ENCODE data around the gene TMEM132D. TPM values are rescaled to one million over a fixed set of nuclear protein-coding genes. Genes with fewer than 3 reads are reported as not detected.

Gene TMEM132D
- total RNA-seq, 2 experiments from 2014 or later = not detected

- Histone ChIP-seq H3K9me3 (ENCODE audit: low read length) (no peaks in the 10 kb centered on the region), H4K20me1 (ENCODE audit: insufficient read depth, low read length) (no peaks in the 10 kb centered on the region), H3K36me3 (ENCODE audit: insufficient read depth, low read length) (no peaks in the 10 kb centered on the region), H3K4me1 (ENCODE audit: insufficient read depth, low read length, poor library complexity, severe bottlenecking) (no peaks in the 10 kb centered on the region), H2AFZ (ENCODE audit: low read length) (no peak overlapping the region), H3K79me2 (ENCODE audit: insufficient read depth, low read depth, low read length) (no peaks in the 10 kb centered on the region), H3K9me2 (ENCODE audit: insufficient read depth, low read length) (no peaks in the 10 kb centered on the region), H3K4me2 (ENCODE audit: low read length) (no peak overlapping the region), H3K27ac (ENCODE audit: low read depth, low read length, poor library complexity, severe bottlenecking) (no peak overlapping the region), H3K4me3 (ENCODE audit: low read depth, low read length, poor library complexity, severe bottlenecking) (no peak overlapping the region)
- no peak for TF ChIP-seq EZH2phosphoT487 (IDR thresholded peaks at IDR 0.05; ENCODE audit: borderline replicate concordance, low read depth, low read length)
- TF ChIP-seq CTCF (conservative IDR thresholded peaks at IDR 0.05; ENCODE audit: low read length) = no peak
- intact Hi-C loops (cut with micrococcal nuclease; ENCODE audit: unreplicated experiment) = no loop called here
- ChIA-PET CTCF (ENCODE audit: unreplicated experiment) (no interaction called here), POLR2A (no interaction called here)
- BruUV-seq (replicated peaks) = no TSS peak
- DNase-seq (ENCODE audit: low spot score) = no peak
Observed at GRCh38 chr12:129145381-129145780, 758.4 kb downstream of the TMEM132D start.

- DNase-seq (ENCODE audit: low spot score) = no peak
- H3K36me3 ChIP-seq (ENCODE audit: insufficient read depth, low read length) = no peaks in the 10 kb centered on the region
- no peak for TF ChIP-seq EZH2phosphoT487 (IDR thresholded peaks at IDR 0.05; ENCODE audit: borderline replicate concordance, low read depth, low read length)
- no peak overlapping the region for H3K27ac ChIP-seq (ENCODE audit: low read depth, low read length, poor library complexity, severe bottlenecking)
- intact Hi-C loops (cut with micrococcal nuclease; ENCODE audit: unreplicated experiment) = no loop called here
- no peak overlapping the region for H3K4me3 ChIP-seq (ENCODE audit: low read depth, low read length, poor library complexity, severe bottlenecking)
- no peaks in the 10 kb centered on the region for H3K4me1 ChIP-seq (ENCODE audit: insufficient read depth, low read length, poor library complexity, severe bottlenecking)
- no peaks in the 10 kb centered on the region for H3K79me2 ChIP-seq (ENCODE audit: insufficient read depth, low read depth, low read length)
- POLR2A ChIA-PET = no interaction called here
- BruUV-seq (replicated peaks) = no TSS peak
- no peaks in the 10 kb centered on the region for H3K9me2 ChIP-seq (ENCODE audit: insufficient read depth, low read length)
- H4K20me1 ChIP-seq (ENCODE audit: insufficient read depth, low read length) = no peaks in the 10 kb centered on the region
- no peak overlapping the region for H2AFZ ChIP-seq (ENCODE audit: low read length)
- H3K9me3 ChIP-seq (ENCODE audit: low read length) = no peaks in the 10 kb centered on the region
- CTCF ChIA-PET (ENCODE audit: unreplicated experiment) = no interaction called here
- H3K4me2 ChIP-seq (ENCODE audit: low read length) = no peak overlapping the region
Observed at GRCh38 chr12:129138776-129139175, 765.0 kb downstream of the TMEM132D start.

DNA sequence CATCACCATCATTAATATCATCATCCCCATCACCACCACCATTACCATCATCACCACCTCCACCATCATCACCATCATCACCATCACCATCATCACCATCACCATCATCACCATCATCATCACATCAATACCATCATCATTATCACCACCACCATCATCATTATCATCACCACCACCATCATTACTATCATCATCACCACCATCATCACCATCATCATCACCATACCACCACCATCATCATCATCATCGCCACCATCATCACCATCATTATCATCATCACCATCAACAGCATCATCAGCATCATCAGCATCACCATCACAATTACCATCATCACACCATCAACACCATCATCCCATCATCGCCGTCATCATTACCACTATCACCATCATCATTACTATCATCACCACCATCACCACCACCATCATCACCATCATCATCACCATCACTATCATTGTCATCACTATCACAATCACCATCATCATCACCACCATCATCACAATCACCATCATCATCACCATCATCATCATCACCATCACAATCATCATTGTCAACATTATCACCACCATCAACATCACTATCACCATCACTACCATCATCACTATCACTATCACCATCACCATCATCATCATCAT is 767.0 kb downstream of the TMEM132D start:
- intact Hi-C loops (cut with micrococcal nuclease; ENCODE audit: unreplicated experiment) = no loop called here
- DNase-seq (ENCODE audit: low spot score) = no peak
- Histone ChIP-seq H3K4me1 (ENCODE audit: insufficient read depth, low read length, poor library complexity, severe bottlenecking) (no peaks in the 10 kb centered on the region), H3K79me2 (ENCODE audit: insufficient read depth, low read depth, low read length) (no peaks in the 10 kb centered on the region), H3K9me2 (ENCODE audit: insufficient read depth, low read length) (no peaks in the 10 kb centered on the region), H3K4me3 (ENCODE audit: low read depth, low read length, poor library complexity, severe bottlenecking) (no peak overlapping the region), H3K9me3 (ENCODE audit: low read length) (no peaks in the 10 kb centered on the region), H3K4me2 (ENCODE audit: low read length) (no peak overlapping the region), H4K20me1 (ENCODE audit: insufficient read depth, low read length) (no peaks in the 10 kb centered on the region), H2AFZ (ENCODE audit: low read length) (no peak overlapping the region), H3K27ac (ENCODE audit: low read depth, low read length, poor library complexity, severe bottlenecking) (no peak overlapping the region), H3K36me3 (ENCODE audit: insufficient read depth, low read length) (no peaks in the 10 kb centered on the region)
- BruUV-seq (replicated peaks) = no TSS peak
- ChIA-PET POLR2A (no interaction called here), CTCF (ENCODE audit: unreplicated experiment) (no interaction called here)
- TF ChIP-seq EZH2phosphoT487 (IDR thresholded peaks at IDR 0.05; ENCODE audit: borderline replicate concordance, low read depth, low read length) (no peak), CTCF (conservative IDR thresholded peaks at IDR 0.05; ENCODE audit: low read length) (no peak)

Measured in OCI-LY7 (cell line).